ENCODE data around the gene PPP3R2.

DNA sequence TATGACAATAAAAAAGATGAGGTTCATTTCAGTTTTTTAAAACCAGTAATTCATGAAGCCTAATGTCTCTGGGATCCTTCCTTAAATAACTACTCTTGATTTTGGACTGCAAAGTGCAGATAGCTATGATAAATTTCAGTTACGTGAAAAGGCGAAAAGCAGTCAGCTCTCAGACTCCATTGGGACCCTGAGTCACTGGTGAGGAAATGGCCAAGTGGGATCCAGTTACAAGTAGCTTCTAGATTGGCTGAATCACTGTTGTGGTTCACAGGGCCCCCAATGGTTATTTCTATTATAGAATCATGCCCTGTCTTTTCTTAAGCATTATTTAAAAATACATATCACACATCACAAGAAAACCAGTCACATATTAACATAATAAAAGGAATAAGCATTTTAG lies 31.1 kb upstream of the PPP3R2 start:
- no peak for TF ChIP-seq POLR2A (IDR thresholded peaks at IDR 0.05)
- TF ChIP-seq, protein P1, sequence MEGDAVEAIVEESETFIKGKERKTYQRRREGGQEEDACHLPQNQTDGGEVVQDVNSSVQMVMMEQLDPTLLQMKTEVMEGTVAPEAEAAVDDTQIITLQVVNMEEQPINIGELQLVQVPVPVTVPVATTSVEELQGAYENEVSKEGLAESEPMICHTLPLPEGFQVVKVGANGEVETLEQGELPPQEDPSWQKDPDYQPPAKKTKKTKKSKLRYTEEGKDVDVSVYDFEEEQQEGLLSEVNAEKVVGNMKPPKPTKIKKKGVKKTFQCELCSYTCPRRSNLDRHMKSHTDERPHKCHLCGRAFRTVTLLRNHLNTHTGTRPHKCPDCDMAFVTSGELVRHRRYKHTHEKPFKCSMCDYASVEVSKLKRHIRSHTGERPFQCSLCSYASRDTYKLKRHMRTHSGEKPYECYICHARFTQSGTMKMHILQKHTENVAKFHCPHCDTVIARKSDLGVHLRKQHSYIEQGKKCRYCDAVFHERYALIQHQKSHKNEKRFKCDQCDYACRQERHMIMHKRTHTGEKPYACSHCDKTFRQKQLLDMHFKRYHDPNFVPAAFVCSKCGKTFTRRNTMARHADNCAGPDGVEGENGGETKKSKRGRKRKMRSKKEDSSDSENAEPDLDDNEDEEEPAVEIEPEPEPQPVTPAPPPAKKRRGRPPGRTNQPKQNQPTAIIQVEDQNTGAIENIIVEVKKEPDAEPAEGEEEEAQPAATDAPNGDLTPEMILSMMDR (IDR thresholded peaks at IDR 0.05) = no peak
